ENCODE data around the gene SGMS1.

Gene SGMS1

GRCh38 chr10:50318129-50318528 lies 305.6 kb downstream of the SGMS1 start:
- DNase-seq, result no peak

DNA sequence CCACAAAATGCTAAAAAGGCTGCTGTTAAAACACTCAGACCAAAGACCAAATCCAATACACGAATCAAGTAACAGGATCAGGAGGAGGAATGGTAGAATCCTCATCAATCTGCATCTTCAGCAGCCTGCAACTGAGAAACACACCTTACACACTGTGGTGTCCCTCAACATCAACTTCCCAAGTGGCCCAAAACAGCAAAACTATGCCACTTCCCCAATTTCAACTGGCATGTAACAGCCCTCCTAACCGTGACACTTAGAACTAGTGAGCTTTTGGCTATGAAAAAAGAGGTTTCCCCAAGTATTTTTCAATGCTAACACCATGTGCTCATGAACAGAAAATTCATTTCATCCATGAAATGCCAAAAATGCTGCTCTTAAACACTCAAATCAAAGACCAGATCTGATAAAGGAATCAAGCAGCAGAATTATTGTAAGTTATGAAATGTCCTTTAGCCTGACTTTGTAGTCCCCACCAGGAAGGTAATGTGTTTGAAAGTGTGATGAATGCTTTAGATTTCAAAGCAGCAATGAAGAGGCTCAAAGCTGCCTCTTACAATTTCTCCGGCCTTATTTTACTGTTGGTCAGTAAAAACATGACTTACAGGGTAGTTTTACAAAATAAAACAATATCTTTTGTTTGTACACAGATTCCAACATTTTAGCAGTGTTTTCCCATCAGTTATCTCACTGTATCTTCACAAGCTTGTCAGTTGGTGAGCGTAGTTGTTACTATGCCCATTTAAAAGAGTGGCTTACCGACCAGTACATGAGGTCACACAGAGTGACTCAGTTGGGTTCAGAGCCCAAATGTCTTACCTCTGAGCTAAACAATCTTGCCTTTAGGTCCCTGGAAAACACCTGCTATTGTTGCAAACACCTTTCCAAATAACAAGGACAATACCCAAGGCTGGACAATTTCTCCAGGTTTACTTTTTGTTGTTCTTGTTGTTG lies 306.8 kb downstream of the SGMS1 start:
- peak; percentile 69 for DNase-seq

GRCh38 chr10:50316174-50316573 lies 307.6 kb downstream of the SGMS1 start:
- no peak for DNase-seq

DNA sequence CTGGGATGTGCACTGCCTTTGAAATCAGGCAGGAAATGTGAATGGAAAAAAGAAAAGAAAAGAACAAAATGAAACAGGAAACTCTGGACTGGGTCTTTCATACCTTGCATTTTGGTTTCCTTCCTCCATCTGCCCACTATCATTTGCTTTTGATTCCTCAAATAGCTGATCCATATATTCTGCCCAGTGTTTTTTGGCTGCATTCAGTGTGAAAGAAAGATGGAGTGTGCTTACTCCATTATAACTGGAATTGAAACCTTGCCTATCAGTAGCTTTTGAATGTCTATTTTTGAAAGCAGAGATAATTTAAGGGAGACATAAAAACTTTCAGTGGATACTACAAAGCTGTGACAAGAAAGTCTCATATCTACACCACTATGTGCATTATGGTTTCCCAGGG lies 308.3 kb downstream of the SGMS1 start:
- no peak for DNase-seq

- DNase-seq, result no peak
Observed at GRCh38 chr10:50314169-50315071, 309.3 kb downstream of the SGMS1 start.

GRCh38 chr10:50312464-50313437 lies 311.0 kb downstream of the SGMS1 start:
- DNase-seq, result peak; percentile 52

DNA sequence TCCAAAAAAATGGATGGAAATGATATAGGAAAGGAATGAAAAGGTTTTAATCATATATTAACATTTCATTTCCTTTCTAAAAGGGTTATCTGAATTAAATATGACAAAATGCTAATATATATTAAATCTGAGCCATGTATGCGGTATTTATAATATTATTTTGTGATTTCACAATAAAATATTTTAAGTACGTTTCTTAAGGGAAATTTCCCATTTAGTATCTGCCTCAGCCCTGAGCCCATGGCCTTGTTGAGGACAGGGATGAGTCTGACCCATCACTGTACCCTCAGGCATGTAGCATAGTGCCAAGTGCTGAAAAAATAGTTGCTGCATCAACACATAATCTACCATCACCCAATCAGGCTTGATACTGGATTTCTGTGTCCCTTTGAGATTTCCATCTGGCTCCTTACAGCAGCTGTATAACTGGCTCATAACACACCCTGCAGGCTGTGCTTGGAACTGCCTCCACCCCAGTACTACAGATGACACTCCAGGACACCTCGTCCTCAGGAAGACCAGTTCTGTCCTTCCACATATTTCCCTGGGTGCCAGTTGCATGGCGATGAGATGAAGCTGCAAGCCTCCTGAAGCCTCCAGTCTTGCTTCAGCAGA lies 313.1 kb downstream of the SGMS1 start:
- DNase-seq, result peak; percentile 43

- DNase-seq, result no peak
Observed at GRCh38 chr10:50309342-50309741, 314.4 kb downstream of the SGMS1 start.

GRCh38 chr10:50304660-50305059 lies 319.1 kb downstream of the SGMS1 start:
- no peak for DNase-seq

- DNase-seq, result no peak
Observed at GRCh38 chr10:50299948-50300669, 323.6 kb downstream of the SGMS1 start.

DNA sequence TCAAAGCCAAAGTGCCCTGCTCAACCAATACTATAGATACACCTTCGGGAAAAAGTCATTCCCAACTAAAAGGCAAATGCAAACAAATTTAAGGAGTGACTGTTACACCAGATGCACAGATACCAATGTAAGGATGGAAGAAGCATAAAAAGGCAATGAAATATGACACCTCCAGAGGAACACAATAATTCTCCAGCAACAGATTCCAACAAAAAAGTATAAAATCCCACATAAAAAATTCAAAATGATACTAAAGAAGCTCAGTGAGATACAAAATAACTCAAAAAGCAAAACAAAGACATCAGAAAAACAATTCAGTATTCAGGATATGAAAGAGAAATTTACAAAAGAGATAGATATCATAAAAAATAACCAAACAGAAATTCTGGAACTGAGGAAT lies 328.4 kb downstream of the SGMS1 start:
- no peak for DNase-seq

DNA sequence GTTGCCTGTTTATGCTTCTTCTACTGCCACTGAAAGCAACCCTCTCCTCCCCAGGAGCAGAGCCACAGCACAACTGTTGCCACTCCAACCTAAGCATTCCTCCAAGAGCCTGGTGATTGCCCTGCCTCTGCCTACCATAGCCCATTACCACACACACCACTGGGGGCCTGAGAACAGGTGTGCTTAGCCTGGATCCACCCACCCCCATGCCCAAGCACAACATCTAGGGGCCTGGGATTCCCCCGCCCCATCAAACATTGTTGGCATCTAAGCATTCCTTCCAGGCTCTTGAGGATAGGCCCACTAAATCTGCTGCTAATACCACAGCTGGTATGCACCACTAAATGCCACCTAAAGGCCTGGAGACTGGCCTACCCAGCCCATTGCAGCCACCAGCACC lies 329.2 kb downstream of the SGMS1 start:
- DNase-seq, result no peak

DNA sequence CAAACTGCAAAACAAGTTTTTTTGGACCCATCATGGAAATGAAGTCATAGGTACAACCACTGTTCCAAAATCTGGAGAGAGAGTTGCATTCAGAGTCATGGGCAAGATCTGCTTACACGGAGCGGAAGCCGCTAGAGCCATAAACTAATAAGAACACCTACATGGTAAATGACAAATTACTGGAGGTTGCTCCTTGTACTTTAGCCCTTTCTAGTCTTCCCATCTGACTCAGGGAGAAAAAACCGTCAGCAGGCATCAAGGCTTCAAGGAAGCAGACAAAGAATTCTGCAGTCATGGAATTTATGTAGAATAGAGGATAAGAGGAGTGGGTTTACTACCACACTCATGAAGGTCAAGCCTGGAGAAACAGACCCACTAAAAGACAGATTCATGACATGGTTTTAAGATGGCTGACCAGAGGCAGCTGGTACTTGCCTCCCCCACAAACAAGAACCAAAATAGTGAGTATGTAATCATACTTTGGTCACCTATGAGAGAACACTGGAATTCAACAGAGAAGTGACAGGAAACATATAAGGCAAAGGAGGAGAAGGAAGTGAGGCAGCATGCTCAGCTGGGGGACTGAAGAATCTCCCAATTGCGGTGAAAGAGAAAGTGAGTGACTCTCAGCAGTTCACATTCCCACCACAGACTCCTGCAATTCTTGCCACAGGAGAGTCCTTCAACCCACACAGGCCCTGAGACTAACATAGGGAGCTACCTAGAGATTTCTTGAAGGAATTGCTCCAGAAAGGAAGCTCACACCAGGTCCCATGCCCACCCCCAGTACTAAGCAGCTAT lies 330.0 kb downstream of the SGMS1 start:
- DNase-seq, result peak; percentile 64

GRCh38 chr10:50291261-50291850 lies 332.4 kb downstream of the SGMS1 start:
- DNase-seq, result no peak

DNA sequence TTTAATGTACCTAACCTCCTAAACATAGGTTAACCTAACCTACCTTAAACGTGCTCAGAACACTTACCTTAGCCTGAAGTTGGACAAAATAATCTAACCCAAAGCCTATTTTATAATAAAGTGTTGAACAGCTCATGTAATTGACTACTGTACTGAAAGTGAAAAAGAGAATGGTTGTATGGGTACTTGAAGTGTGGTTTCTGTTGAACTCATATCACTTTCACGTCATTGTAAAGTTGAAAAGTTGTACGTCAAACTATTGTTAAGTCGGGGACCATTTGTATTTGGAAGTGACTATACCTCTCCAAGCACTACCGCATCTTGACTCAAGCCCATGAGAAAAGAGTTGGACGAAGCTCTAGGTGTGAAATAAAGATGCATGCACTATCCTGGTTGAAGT lies 334.6 kb downstream of the SGMS1 start:
- DNase-seq, result no peak

- no peak for DNase-seq
Observed at GRCh38 chr10:50286996-50287803, 336.6 kb downstream of the SGMS1 start.

- peak; percentile 66 for DNase-seq
Observed at GRCh38 chr10:50286517-50286916, 337.2 kb downstream of the SGMS1 start.

- no peak for DNase-seq
Observed at GRCh38 chr10:50281967-50282522, 341.7 kb downstream of the SGMS1 start.
